ENCODE measurements around the gene FNDC8.
"Not testable (repeated sequence)": the region's sequence is repeated elsewhere in the genome, so short reads cannot be mapped to it uniquely, and the experiment has no call there.

FNDC8 gene

GRCh38 chr17:35121315-35121714 is at the start of gene FNDC8:
TSS of gene FNDC8 (plus strand) at chr17:35121615. CDS start at chr17:35121694, 79 bp downstream.
- no peak for DNase-seq (ENCODE audit: low spot score)

- no peak for DNase-seq (ENCODE audit: low spot score)
Observed at GRCh38 chr17:35073183-35073790, 48.1 kb upstream of the FNDC8 start.

- no peak for DNase-seq (ENCODE audit: low spot score)
Observed at GRCh38 chr17:35073991-35074627, 47.3 kb upstream of the FNDC8 start.

GRCh38 chr17:35074711-35075707 is 46.4 kb upstream of the FNDC8 start:
- DNase-seq (ENCODE audit: low spot score): no peak

GRCh38 chr17:35076874-35077273 is 44.5 kb upstream of the FNDC8 start:
- DNase-seq (ENCODE audit: low spot score): no peak

- DNase-seq (ENCODE audit: low spot score): no peak
Observed at GRCh38 chr17:35079547-35080423, 41.6 kb upstream of the FNDC8 start.

GRCh38 chr17:35080536-35080935 is 40.9 kb upstream of the FNDC8 start:
- DNase-seq (ENCODE audit: low spot score): no peak

- no peak for DNase-seq (ENCODE audit: low spot score)
Observed at GRCh38 chr17:35081638-35082037, 39.8 kb upstream of the FNDC8 start.

- peak; percentile 42 for DNase-seq (ENCODE audit: low spot score)
Observed at GRCh38 chr17:35082073-35082657, 39.2 kb upstream of the FNDC8 start.

GRCh38 chr17:35083071-35083470 is 38.3 kb upstream of the FNDC8 start:
- no peak for DNase-seq (ENCODE audit: low spot score)

GRCh38 chr17:35084987-35085386 is 36.4 kb upstream of the FNDC8 start:
- DNase-seq (ENCODE audit: low spot score): no peak

GRCh38 chr17:35086164-35086563 is 35.3 kb upstream of the FNDC8 start:
- DNase-seq (ENCODE audit: low spot score): no peak

GRCh38 chr17:35086931-35087573 is 34.4 kb upstream of the FNDC8 start:
- DNase-seq (ENCODE audit: low spot score): no peak

- DNase-seq (ENCODE audit: low spot score): peak; percentile 12
Observed at GRCh38 chr17:35087731-35088355, 33.6 kb upstream of the FNDC8 start.

GRCh38 chr17:35088356-35088880 is 33.0 kb upstream of the FNDC8 start:
- DNase-seq (ENCODE audit: low spot score): peak; percentile 55

- DNase-seq (ENCODE audit: low spot score): peak; percentile 84
Observed at GRCh38 chr17:35088881-35089585, 32.4 kb upstream of the FNDC8 start.

GRCh38 chr17:35089586-35090296 is 31.7 kb upstream of the FNDC8 start:
- peak; percentile 47 for DNase-seq (ENCODE audit: low spot score)

GRCh38 chr17:35090707-35091106 is 30.7 kb upstream of the FNDC8 start:
- DNase-seq (ENCODE audit: low spot score): not testable (repeated sequence)

- DNase-seq (ENCODE audit: low spot score): peak; percentile 49
Observed at GRCh38 chr17:35094902-35095301, 26.5 kb upstream of the FNDC8 start.
